GM18520 (cell line): ENCODE measurements around the gene GFRAL.
"Not testable (repeated sequence)": the region's sequence is repeated elsewhere in the genome, so short reads cannot be mapped to it uniquely, and the experiment has no call there.

Source experiments
- ATAC-seq: cut with Tn5 transposase; IDR thresholded peaks from one replicate; pipeline ENCODE4 v1.9.1; 2021; ENCODE audit not compliant: unreplicated experiment

GFRAL gene, protein sequence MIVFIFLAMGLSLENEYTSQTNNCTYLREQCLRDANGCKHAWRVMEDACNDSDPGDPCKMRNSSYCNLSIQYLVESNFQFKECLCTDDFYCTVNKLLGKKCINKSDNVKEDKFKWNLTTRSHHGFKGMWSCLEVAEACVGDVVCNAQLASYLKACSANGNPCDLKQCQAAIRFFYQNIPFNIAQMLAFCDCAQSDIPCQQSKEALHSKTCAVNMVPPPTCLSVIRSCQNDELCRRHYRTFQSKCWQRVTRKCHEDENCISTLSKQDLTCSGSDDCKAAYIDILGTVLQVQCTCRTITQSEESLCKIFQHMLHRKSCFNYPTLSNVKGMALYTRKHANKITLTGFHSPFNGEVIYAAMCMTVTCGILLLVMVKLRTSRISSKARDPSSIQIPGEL

GRCh38 chr6:55327169-55327568 is at the start of gene GFRAL:
Gene GFRAL (plus strand): TSS chr6:55327469. CDS start chr6:55327555, 86 bp downstream.
- ATAC-seq, result no peak

DNA sequence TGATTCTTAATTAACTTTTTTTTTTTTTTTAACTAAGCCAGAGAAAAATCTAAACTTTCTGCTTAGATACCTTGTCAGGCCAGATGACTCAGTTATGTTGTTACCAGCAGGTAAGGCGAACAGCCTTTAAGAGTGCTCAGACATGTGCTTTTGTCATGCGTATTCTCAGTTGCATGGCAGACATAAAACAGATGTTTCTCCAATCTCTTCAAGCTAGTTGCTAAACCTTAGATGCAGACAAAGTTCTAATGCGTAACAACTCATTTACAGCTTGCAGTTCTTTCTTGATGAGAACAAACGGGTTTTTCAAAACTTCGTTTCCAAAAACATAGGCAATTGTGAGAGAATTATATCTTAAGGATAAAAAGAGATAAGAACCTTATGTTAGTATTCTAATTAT is 49.6 kb upstream of the GFRAL start:
- no peak for ATAC-seq

DNA sequence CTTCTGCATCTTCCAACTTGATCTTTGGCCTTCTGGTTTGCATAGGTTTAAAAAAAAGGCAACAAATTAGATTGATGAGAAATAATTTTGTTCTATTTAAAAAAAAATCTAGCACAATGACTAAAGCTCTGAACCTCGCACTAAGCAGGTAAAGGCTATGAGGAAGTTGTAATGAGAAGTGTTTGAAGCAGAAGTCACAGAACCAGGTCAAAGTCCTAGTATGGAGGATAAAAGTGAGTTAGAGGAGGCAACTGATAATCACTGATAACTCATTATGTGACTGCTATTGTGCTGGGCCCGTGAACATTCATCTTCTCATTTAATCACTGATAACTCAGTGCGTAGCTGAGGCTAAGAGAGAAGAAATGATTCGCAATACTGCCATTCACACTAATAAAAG is 46.1 kb upstream of the GFRAL start:
- ATAC-seq, result no peak

GRCh38 chr6:55282115-55282514 is 45.2 kb upstream of the GFRAL start:
- no peak for ATAC-seq

- no peak for ATAC-seq
These were observed 40.4 kb upstream of the GFRAL start for GRCh38 chr6:55286824-55287223.

DNA sequence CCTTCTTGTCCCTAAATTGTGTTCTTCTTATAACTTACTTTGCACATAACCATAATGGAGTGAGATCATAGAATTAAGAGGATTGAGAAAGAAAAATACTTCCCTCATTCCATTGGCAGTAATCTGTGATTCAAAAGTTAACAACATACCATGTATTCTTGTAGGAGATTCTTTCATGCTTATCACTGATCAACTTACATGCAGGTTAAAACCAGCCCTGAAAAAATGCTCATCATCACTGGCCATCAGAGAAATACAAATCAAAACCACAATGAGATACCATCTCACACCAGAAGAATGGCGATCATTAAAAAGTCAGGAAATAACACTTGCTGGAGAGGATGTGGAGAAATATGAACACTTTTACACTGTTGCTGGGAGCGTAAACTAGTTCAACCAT is 36.5 kb upstream of the GFRAL start:
- no peak for ATAC-seq

DNA sequence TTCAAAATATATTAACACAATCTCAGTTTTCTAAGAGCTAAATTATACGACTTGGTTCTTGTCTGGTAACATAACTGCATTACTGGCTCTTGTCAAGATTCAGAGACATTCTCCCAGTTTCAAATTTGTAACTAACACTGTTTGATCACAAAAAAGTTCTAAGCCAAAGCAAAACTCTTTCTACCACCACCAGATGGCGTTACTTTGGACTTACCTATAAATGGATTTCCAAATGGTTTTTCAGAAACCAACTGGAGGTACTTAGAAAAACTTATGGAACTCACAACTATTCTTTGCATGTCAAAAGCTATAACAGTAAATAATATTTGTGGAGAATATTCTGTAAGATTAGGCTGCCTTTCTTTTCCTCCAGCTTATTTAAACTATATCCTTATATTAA is 34.2 kb upstream of the GFRAL start:
- no peak for ATAC-seq

- not testable (repeated sequence) for ATAC-seq
These were observed 30.1 kb upstream of the GFRAL start for GRCh38 chr6:55297214-55297613.

GRCh38 chr6:55299286-55299985 is 27.8 kb upstream of the GFRAL start:
- no peak for ATAC-seq

DNA sequence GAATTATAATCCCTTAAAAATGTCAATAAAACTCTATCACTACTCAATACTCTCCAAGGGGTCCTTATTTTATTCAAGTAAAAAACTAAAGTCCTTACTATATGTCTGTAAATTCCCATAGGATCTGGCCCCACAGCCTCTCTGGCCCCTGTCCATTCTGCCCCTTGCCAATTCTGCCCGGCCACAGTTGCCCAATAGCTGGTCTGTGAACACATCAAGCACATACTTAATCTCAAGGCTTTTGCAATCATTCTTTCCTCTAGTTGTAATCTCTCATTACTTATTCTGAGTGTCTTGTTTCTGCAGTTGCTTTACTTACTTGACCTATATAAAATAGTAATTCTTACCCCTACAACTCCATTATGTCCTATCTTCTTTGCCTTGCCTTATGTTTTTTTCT is 22.5 kb upstream of the GFRAL start:
- no peak for ATAC-seq

DNA sequence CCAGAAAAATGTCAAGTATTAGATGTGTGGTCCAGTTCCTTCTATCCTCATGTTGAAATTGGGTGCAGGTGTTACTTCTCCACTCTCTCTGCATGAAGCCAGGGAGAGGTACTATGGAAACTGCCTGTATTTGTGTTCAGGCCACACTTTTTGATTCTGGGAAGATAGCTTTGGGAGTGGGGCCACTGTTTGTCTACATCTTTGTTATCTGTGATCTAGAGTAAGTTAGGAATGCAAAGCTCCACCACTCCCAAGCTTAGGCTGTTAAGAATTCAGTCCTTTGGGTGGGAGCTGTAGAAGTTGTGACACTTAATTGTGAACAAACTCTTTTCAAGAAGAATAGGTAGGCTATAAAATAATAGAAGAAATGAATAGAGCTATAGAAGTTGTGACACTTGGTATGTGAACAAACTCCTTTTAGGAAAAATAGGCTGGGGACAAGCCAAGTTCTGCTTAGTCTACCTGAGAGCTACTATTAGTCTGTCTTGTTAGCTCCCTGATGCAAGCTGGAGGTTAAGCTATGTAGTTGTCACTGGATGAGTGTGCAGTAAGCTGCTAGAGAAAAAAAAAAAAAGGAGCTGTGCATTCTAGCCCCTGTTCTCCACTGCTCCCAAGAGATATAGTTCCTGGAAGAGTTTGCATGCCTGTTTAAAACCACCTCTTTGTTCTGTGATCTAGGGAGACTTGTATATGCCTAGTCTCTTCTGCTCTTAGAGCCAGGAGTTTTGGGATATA is 7.1 kb upstream of the GFRAL start:
- ATAC-seq, result no peak

DNA sequence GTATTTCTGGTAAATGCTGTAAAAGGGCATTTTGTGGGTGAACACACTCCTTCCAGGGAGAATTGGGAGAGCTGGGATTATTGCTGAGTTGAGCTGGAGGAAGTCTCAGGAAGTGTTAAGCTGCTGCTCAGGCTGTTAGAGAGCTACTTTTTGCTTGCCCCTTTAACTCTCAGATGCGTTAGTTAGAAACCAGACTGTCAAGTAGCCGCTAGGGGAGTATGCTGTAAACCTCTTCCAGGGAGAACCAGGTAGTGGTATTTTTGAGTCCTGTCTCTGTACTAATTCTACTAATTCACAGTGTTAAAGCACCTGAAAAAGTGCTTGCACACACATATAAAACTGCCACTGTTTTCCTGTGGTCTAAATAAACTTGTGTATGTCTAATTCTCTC is 6.6 kb upstream of the GFRAL start:
- ATAC-seq, result no peak

DNA sequence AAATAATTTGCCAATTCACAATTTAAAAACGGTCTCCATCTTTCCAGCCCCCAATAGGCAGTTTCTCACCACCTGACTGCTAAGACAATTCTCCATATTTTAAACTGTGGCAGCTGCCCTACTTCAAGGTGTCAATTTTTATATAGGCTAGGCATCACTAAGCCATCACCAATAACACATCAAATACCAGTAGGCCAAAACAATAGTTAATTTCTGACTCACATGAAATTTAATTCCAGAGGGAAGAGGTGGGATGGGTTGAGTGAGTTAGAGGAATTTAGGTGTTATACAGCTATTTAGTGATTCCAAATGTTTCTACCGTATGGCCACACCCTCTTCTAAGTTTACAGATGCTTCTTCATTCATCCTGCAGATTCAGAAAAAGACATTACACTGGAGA is 49.9 kb downstream of the GFRAL start:
- no peak for ATAC-seq

- no peak for ATAC-seq
These were observed 52.2 kb downstream of the GFRAL start for GRCh38 chr6:55379471-55379870.

- no peak for ATAC-seq
These were observed 52.6 kb downstream of the GFRAL start for GRCh38 chr6:55379895-55380294.

- ATAC-seq, result no peak
These were observed 60.9 kb downstream of the GFRAL start for GRCh38 chr6:55388211-55388610.

DNA sequence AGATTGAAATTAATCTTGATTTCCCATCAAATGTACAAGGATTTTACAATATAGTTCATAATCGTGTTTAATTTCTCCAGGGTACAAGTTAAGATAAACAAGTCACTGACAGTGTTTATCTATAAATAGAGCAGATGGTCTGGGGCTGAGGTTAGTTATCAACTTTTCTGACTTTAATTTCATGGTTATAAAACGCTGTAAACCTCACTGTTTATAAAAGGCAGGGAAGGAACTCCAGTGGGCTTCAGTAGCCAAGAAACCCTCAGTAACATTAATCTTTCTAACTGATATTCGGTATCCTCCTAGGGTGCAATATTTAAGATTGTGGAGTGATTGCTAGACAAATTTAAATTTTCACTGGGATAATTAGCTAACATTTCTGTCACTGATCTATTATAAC is 68.6 kb downstream of the GFRAL start:
- ATAC-seq, result no peak

GRCh38 chr6:55397986-55398385 is 70.7 kb downstream of the GFRAL start:
- no peak for ATAC-seq

GRCh38 chr6:55399351-55399750 is 72.1 kb downstream of the GFRAL start:
- no peak for ATAC-seq

DNA sequence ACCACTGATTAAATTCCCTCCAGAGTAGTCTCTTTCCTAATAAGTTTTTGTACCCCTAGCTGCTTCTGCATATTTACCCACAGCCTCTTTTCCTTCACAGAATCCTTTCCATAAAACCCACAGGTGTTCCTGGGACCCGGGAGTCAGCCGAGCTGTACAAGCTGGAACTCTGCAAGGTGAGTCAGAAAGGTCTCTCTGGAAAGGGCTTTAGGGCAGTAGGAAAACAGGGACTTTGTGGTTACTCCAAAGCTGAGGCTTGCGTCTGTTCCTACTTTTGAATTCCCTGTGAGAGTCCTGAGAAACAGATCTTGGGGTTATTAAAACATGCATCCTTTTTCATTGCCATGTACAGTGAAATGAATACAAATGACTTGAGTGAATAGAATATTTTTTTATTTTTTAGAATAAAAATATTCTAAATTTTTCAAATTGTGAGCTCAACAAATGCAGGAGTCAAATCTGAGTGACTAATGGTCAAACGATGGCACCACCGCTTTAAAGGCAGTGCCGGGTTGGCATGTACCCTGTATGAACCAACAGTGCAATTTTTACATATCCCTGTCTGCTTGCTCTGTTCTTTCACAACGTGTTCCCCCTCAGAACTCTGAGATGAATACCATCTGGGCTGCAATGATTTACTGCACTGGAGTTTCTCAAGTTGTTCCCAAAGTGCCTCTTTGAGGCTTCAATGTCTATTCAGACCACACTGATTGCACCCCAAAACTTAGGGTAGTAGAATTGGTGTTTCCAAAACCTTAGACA is 78.4 kb downstream of the GFRAL start:
- no peak for ATAC-seq

GRCh38 chr6:55410674-55411073 is 83.4 kb downstream of the GFRAL start:
- no peak for ATAC-seq
